Uterus (tissue), 2 donors: ENCODE results near the gene PDE6D.

Experiments
- POLR2A ChIP-seq, 2 donors: fragments of 450-650 bp; IDR thresholded peaks; one replicate each; pipeline ENCODE4 v1.6.1; 2016; ENCODE audit warnings: antibody characterized with exemption in 2 of 2, mild to moderate bottlenecking in 1 of 2, moderate library complexity in 1 of 2
- TF ChIP-seq, protein P1 (sequence below), 4 experiments: fragments of 200-600 bp in 2 of 4; fragments of 450-650 bp in 2 of 4; sonication (generic) in 2 of 4; IDR thresholded peaks; one replicate each; pipeline ENCODE4 v1.5.1; 2016 to 2019; ENCODE audit warnings: antibody characterized with exemption in 4 of 4, mild to moderate bottlenecking in 2 of 4, moderate library complexity in 1 of 4

DNA sequence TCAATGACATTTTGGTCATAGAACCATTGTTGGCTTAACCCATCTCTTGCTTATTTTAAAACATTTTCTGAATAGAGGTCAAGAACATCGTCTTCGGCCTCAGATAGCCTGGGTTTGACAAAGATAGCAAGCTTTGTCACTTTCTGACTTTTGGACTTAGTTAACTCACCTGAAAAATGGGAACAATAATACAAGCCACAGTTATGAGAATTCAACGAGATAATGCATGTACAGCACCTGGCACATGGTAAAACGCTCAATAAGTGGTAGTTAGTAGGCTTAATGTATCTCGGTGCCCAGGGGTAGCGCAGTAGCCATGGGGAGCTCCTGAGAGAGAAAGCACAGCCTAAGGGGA, 4.7 kb upstream of the PDE6D start:
- no peak for TF ChIP-seq POLR2A (IDR thresholded peaks at IDR 0.05)
- TF ChIP-seq, protein P1, sequence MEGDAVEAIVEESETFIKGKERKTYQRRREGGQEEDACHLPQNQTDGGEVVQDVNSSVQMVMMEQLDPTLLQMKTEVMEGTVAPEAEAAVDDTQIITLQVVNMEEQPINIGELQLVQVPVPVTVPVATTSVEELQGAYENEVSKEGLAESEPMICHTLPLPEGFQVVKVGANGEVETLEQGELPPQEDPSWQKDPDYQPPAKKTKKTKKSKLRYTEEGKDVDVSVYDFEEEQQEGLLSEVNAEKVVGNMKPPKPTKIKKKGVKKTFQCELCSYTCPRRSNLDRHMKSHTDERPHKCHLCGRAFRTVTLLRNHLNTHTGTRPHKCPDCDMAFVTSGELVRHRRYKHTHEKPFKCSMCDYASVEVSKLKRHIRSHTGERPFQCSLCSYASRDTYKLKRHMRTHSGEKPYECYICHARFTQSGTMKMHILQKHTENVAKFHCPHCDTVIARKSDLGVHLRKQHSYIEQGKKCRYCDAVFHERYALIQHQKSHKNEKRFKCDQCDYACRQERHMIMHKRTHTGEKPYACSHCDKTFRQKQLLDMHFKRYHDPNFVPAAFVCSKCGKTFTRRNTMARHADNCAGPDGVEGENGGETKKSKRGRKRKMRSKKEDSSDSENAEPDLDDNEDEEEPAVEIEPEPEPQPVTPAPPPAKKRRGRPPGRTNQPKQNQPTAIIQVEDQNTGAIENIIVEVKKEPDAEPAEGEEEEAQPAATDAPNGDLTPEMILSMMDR (IDR thresholded peaks at IDR 0.05): no peak
